Body of pancreas (tissue), 4 donors: ENCODE data around the gene RB1.

Experiments
- POLR2A ChIP-seq, 3 donors: fragments of 450-650 bp; IDR thresholded peaks; one replicate each; pipeline ENCODE4 v1.6.1; 2016; ENCODE audit warnings: antibody characterized with exemption in 3 of 3, mild to moderate bottlenecking in 2 of 3
- TF ChIP-seq, protein P1 (sequence below), 7 experiments: fragments of 450-650 bp in 4 of 7; fragments of 200-600 bp in 3 of 7; sonication (generic) in 3 of 7; IDR thresholded peaks; one replicate each; pipeline ENCODE4 v1.5.1; 2016 to 2019; ENCODE audit warnings: antibody characterized with exemption in 7 of 7

DNA sequence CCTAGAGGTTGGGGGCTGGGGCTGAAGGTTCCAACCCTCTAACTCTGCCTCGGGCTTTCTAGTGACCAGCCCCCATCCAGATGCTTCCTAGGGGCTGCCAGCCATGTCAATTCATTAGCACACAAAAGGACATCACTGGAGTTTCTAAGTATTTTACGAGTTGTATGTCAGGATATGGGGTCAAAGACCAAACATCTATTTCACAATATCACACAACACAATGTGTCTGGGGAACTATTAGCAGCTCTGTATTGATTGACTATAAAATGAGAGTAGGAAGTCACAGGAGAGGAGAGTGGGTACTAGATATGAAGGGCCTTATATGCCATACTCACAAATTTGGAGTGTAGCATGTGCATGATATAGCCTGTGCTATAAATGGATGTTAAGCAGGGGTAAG is 67.3 kb downstream of the RB1 start:
- TF ChIP-seq, protein P1, sequence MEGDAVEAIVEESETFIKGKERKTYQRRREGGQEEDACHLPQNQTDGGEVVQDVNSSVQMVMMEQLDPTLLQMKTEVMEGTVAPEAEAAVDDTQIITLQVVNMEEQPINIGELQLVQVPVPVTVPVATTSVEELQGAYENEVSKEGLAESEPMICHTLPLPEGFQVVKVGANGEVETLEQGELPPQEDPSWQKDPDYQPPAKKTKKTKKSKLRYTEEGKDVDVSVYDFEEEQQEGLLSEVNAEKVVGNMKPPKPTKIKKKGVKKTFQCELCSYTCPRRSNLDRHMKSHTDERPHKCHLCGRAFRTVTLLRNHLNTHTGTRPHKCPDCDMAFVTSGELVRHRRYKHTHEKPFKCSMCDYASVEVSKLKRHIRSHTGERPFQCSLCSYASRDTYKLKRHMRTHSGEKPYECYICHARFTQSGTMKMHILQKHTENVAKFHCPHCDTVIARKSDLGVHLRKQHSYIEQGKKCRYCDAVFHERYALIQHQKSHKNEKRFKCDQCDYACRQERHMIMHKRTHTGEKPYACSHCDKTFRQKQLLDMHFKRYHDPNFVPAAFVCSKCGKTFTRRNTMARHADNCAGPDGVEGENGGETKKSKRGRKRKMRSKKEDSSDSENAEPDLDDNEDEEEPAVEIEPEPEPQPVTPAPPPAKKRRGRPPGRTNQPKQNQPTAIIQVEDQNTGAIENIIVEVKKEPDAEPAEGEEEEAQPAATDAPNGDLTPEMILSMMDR (IDR thresholded peaks at IDR 0.05), result no peak
- no peak for TF ChIP-seq POLR2A (IDR thresholded peaks at IDR 0.05)
